Measurements from ENCODE around the gene SDF4.

SDF4 gene

GRCh38 chr1:1228596-1229321 is 3.0 kb downstream of the SDF4 start:
- no peak for DNase-seq (ENCODE audit: low read depth)

GRCh38 chr1:1228187-1228586 is 3.6 kb downstream of the SDF4 start:
- no peak for DNase-seq (ENCODE audit: low read depth)

GRCh38 chr1:1227386-1227785 is 4.4 kb downstream of the SDF4 start:
- DNase-seq (ENCODE audit: low read depth) = no peak

GRCh38 chr1:1226566-1227362 is 5.0 kb downstream of the SDF4 start:
- no peak for DNase-seq (ENCODE audit: low read depth)

- no peak for DNase-seq (ENCODE audit: low read depth)
These were observed 5.9 kb downstream of the SDF4 start for GRCh38 chr1:1225913-1226312.

- no peak for DNase-seq (ENCODE audit: low read depth)
These were observed 6.5 kb downstream of the SDF4 start for GRCh38 chr1:1225238-1225845.

- no peak for DNase-seq (ENCODE audit: low read depth)
These were observed 7.9 kb downstream of the SDF4 start for GRCh38 chr1:1223891-1224290.

GRCh38 chr1:1223321-1223720 is 8.5 kb downstream of the SDF4 start:
- DNase-seq (ENCODE audit: low read depth) = no peak

- no peak for DNase-seq (ENCODE audit: low read depth)
These were observed 9.1 kb downstream of the SDF4 start for GRCh38 chr1:1222575-1223225.

GRCh38 chr1:1221887-1222574 is 9.8 kb downstream of the SDF4 start:
- DNase-seq (ENCODE audit: low read depth) = no peak

GRCh38 chr1:1220197-1220596 is 11.6 kb downstream of the SDF4 start:
- no peak for DNase-seq (ENCODE audit: low read depth)

GRCh38 chr1:1219341-1219740 is 12.5 kb downstream of the SDF4 start:
- no peak for DNase-seq (ENCODE audit: low read depth)

GRCh38 chr1:1218524-1219200 is 13.1 kb downstream of the SDF4 start:
- DNase-seq (ENCODE audit: low read depth) = no peak

GRCh38 chr1:1217621-1218523 is 13.9 kb downstream of the SDF4 start:
- DNase-seq (ENCODE audit: low read depth) = no peak

- DNase-seq (ENCODE audit: low read depth) = no peak
These were observed 14.8 kb downstream of the SDF4 start for GRCh38 chr1:1216770-1217620.

GRCh38 chr1:1215881-1216605 is 15.8 kb downstream of the SDF4 start:
- no peak for DNase-seq (ENCODE audit: low read depth)

- no peak for DNase-seq (ENCODE audit: low read depth)
These were observed 16.6 kb downstream of the SDF4 start for GRCh38 chr1:1215080-1215676.
